SU-DHL-6 (cell line): ENCODE data around the gene GRIK4.

ENCODE experiments used
- EZH2phosphoT487 ChIP-seq: fragments of 200-600 bp; sonication (generic), shearing (Covaris generic); conservative IDR thresholded peaks from 2 replicates; pipeline ENCODE4 v1.6.1; 2018; ENCODE audit warnings: mild to moderate bottlenecking, antibody characterized with exemption, low read length, moderate library complexity, mixed read lengths
- TF ChIP-seq, protein P1 (sequence below): fragments of 200-600 bp; sonication (generic); IDR thresholded peaks from one replicate; pipeline ENCODE4 v1.5.1; 2017; ENCODE audit warnings: antibody characterized with exemption, mild to moderate bottlenecking, low read length, moderate library complexity; ENCODE audit not compliant: insufficient read depth, poor library complexity, severe bottlenecking

DNA sequence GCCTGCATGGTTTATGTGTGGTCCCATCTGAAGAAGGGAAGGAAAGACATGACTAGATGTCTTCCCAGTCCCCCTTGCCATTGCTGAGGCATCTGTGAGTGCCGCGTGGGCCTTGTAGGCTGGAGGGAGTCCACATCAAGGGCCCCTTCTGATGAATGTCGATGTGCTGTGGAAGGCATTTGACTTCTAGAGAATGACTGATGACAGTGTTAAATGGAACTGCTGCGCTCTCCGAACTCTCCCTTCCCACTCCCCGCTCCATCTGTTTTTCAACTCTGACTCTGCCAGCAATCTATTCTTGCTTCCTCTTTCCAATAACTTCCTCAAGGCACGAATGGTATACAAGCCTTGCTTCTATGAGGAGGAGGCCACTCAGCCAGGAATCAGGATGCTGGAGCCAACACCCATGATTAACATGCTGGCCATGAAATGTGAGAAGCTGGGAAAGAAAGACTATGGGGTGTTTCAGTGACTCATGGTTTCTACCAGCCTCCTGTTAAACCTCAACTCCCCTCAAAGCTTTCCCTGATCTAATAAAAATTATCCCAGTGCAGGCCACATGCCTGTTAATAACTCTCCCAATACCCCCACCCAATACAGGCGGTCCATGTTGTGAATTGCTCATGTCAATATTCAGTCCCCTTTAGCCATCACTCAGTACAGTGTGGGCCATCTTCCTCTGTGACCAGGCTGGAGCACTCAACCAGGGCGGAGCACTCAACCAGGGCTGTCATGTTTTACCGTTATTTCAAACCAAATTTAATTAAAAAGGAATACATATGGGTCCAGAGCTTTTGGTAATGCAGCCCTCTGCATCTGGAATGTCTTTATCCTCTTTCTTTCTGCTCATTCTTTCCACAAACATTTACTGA lies 466.0 kb downstream of the GRIK4 start:
- TF ChIP-seq, protein P1, sequence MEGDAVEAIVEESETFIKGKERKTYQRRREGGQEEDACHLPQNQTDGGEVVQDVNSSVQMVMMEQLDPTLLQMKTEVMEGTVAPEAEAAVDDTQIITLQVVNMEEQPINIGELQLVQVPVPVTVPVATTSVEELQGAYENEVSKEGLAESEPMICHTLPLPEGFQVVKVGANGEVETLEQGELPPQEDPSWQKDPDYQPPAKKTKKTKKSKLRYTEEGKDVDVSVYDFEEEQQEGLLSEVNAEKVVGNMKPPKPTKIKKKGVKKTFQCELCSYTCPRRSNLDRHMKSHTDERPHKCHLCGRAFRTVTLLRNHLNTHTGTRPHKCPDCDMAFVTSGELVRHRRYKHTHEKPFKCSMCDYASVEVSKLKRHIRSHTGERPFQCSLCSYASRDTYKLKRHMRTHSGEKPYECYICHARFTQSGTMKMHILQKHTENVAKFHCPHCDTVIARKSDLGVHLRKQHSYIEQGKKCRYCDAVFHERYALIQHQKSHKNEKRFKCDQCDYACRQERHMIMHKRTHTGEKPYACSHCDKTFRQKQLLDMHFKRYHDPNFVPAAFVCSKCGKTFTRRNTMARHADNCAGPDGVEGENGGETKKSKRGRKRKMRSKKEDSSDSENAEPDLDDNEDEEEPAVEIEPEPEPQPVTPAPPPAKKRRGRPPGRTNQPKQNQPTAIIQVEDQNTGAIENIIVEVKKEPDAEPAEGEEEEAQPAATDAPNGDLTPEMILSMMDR = no peak
- no peak for TF ChIP-seq EZH2phosphoT487
